NCI-H2081 treated with DMSO at 0.1 percent for 48 hours (cell line): ENCODE data around the gene FCMR.

ENCODE experiments used
- DNase-seq: peaks from one replicate; lab custom pipeline; 2025; lab: John Stamatoyannopoulos, UW

The FCMR gene

DNA sequence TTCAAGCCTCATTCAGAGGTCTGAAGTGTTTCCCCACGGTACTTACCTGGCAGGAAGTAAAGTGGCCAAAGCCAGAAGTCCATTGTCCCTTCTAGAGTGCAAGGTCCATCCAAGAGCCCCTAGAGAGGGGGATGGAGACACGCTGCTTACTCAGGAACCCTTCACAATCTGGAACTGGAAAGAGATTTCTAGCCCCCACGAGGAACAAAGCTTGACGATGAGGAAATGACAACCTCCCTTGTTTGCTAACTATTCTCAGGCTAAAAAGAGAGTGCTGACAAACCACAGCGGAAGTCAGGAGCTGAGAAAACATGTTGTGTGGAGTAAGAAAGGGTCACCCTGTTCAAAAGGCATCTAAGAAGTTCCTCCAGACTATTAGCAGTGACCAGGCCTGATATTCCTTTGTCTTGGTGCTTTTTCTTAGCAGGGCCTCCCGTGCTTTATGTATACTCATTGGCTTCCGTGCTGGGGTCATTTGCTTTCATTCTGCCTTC lies at the start of gene FCMR:
Gene FCMR, minus strand, starts transcription at position 170 of the 494 bp plus-strand sequence. Its CDS starts 87 bp downstream, at position 83.
- no peak for DNase-seq

GRCh38 chr1:206971029-206971655 lies 49.4 kb upstream of the FCMR start:
- DNase-seq = no peak

DNA sequence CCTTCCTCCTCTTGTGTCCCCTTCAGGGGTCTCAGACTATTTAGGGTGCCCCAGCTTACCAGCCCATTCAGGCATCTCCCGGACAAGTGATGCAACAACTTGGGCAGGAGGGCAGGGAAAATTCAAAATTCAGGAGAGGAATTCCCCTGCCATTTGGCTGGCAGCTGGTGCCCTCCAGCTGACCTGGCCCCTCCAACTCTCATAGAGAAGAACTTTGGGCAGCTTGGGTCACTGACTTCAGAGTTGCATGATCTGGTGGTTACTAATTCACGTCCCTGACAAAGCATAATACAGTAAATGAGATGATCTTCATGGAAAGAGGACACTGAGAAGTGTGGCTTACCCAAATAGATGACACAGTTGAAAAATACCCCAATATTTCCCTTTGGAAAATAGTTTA lies 48.7 kb upstream of the FCMR start, which contains the start of gene FCAMR:
Gene FCAMR, minus strand, starts transcription at position 15 of the 400 bp plus-strand sequence. CDS start 335 bp downstream, outside the sequence.
- DNase-seq = no peak

DNA sequence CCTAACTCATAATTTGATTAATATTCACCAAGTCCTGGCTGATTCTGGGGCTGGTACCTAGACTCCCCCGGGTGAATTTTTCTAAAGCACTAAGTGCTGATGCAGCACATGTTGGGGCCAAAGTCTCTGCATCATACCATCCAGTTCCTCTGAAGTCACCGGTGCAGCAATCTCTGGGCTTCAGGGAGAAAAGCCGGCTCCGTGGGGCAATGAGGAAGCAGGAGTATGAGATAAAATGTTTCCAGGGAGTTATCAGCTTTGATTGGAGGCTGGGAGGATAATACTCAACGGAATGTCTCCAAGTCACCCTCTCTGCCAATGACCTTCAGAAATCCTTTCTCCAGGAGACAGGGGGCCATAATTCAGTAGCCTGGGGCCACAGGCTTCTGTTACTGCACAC lies 47.3 kb upstream of the FCMR start:
- DNase-seq = no peak

GRCh38 chr1:206967096-206967849 lies 45.5 kb upstream of the FCMR start:
- no peak for DNase-seq

DNA sequence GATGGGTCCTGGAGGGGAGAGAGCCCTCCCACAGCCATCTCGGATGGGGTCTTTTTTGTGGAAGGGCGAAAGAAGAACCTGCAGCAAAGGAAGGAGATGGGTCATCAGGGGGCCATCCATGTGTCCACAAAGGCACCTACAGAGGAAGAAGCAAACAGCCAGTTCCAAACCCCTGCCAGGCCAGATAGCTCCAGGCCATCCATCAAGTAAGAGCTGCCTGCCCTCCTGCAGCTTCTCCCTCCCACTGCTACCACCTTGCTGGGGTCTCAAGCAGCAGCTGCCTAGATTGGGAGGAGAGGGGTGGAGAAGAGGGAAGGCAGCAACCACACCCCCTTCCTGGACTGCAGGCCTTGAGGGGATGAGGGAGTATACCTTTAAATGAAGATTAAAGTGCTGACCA lies 44.0 kb upstream of the FCMR start:
- DNase-seq = no peak

DNA sequence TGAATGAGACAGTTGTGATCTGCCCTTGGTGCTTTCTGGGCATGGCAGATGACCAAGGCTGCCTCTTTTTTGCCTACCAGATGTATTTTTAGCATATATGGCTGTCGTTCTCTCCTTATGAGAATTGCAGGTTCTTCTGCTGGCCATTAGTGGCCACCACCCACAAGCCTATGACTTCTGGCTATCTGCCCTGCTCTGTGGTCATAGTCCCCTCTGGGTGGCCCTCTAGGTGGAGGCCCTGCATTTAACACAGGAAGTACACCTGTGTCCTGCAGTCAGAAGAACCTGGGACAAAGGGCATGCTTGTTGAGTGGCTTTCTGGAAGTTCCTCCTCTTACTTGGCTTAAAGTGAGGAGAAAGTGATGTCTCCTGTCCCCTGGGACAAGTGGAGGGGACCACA lies 42.0 kb upstream of the FCMR start:
- no peak for DNase-seq

DNA sequence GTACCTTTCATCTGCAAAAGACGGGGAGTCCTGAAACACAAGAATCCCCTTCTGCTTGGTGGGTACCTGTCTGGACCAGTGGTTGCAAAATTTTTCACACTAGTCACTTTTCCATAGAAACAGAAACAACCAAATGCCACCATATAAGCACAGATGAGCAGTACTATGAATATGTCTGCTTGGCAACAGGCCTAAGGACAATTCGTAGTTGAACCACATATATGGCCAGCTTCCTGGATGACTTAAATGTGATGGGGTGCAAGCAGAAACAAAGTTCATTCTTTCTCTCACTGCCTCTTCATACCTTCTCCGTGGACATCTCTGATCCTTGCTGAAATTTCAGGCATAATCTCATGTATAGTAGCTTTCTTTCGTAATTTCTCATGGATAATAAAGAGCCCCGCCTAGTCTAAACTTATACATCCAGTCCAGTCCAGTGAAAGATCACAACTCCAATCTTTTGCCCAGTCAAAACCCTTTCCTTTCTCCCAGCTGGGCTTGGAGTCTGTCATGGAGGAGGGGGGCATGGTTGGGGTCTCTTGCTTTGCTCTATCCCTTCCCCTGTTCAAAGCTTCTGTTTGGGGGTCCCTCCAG lies 41.5 kb upstream of the FCMR start:
- no peak for DNase-seq

DNA sequence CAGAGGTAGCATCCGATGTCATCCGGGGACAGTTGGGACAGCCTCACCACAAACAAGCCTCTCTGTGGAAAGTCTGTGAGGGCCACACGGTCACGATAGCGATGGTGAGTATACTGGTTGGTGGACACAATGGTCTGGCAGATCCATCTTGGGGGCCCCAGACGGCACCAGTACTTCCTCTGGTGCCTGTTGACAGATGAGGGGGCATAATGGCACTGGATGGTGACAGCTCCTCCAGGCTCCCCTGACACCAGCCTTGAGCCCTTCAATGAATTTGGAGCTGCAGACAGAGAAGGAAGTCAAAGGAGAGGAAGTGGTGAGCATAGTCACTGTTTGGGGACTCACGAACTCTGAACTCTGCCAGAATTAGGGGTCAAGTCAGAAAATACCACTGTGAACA lies 40.5 kb upstream of the FCMR start:
- no peak for DNase-seq

- DNase-seq = no peak
Measured at GRCh38 chr1:206961668-206962067, 39.9 kb upstream of the FCMR start.

- DNase-seq = no peak
Measured at GRCh38 chr1:206960676-206961386, 39.1 kb upstream of the FCMR start.

DNA sequence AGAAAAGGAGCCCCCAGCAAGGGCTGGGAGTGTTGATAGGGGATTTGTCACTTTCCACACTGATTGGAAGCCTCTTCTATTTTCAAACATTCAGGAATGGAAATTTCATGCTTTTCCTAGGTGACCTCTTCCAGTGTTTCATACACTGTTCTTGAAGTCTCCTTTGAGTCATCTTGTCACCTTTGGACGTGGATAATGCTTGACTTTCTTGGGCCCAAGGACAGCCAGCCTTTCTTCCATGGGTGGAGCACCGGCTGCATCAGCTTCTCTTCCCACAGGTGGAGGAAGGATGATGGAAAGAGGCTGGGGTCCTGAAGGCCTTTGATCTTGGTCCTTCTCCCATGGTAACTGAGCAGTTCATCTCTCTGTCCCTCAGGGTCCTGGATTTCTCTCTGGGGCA lies 36.4 kb upstream of the FCMR start:
- no peak for DNase-seq

DNA sequence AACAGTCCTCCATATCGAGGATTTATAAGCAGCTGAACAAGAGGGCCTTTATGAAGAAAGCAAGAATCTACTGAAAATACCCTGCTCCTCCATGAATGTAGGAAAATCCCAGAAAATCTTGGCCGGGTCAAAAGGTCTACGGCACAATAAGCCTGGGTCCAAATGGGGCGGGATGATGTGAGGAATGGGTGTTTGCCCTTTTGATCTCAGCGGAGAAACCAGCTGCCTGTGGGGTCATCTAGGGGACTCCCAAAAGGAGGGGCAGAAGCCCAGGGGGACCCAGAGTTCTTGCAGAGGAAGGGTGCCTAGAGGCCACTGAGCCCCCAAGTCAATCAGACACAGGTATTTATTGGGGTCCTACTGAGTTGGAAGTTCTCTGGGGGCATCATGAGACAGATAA lies 35.9 kb upstream of the FCMR start:
- DNase-seq = no peak

DNA sequence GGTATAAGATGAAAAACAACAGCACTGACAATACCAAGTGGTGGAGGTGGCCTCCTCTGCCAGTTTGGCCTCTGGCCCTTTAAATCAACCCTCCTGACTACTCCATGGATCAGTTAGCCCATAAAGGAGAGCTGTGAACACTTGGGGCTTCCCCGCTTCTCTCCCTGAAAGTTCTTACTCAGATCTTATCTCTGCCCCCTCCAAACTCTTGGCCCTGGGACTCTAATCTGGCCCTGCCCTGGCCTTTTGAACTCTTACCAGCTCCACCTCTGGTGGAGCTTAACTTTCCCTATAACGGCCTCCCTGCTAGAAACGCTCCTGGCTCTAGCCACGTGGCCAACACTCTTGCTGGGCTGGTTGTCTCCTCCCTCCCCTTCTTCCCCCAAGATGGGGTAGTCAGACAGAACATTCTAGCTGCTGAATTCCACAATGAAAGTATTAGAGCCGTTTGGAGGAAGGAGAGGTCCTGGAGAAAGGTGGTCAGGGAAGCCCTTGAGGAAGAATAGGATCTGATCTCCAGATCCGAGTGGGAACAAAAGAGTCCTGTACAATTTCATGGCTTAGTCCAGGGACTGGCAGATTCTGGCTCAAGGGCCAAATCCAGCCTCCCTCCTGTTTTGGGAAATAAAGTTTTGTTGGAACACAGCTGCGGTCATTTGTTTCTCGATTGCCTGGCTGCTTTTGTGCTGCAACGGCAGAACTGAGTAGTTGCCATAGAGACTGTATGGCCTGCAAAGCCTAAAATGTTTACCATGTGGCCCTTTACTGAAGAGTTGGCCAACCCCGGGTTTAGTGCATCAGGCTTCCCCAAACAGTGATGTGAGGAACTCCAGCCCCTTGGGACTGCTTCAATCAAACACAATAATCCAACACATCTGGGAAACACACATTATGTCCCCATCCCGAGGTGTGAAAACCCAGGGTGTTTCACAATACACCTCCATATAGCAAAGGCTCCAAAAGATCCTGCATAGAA lies 34.0 kb upstream of the FCMR start:
- no peak for DNase-seq

GRCh38 chr1:206954459-206955342 lies 33.0 kb upstream of the FCMR start:
- no peak for DNase-seq

- DNase-seq = no peak
Measured at GRCh38 chr1:206953626-206954025, 31.9 kb upstream of the FCMR start.

DNA sequence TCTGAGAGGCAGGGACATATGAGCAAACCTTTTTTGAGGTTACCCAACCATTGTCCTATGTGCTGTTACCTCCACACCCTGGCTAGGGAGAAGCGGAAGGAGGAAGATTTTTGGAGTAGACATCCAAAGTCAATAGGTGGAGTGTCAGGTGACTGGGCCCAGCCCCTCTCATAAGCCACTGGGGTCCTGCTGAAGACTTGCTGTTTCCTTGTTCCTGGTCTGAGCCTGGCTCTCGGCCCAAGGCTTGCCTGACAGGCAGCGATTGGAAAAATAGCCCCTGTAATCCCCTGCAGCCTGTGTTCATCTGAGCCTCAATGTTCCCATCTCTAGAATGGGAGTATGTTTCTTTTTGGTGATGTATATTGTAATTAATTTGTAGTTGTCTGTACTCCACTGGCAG lies 31.4 kb upstream of the FCMR start:
- no peak for DNase-seq

DNA sequence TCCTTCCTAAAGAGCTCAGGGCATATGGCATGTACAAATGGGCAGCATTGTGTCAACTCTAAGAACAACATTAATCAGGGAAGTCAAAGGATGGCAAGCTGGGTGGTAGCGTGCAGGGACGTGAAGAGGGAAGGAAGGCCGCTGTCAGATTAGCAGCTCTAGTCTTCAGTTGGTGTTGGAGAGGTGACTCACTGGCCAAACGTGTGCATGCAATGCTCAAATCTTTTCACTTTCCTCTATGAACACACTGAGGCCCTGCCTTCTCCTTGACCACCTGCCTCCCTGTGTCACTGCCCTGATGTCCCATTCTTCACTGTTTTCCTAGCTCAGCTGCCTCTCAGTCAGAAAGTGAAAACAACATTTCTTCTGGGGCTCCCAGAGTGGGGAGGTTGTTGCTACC lies 30.4 kb upstream of the FCMR start:
- no peak for DNase-seq

GRCh38 chr1:206951318-206952100 lies 29.8 kb upstream of the FCMR start:
- DNase-seq = no peak
